HEK293 (cell line): ENCODE results near the gene SYCP2.

Source experiments
- CTCF ChIA-PET: fragments of 350-600 bp; formaldehyde crosslinking; extraction: SDS; loops from one replicate; lab custom pipeline; 2021; ENCODE audit warnings: antibody characterized with exemption; lab: Yijun Ruan, JAX
- POLR2A ChIA-PET: fragments of 300-600 bp; formaldehyde crosslinking; extraction: SDS; loops from one replicate; lab custom pipeline; 2020; ENCODE audit warnings: antibody characterized with exemption, inconsistent platforms; lab: Yijun Ruan, JAX
- H3K27ac ChIP-seq: fragments of 200-500 bp; sonication (Bioruptor generic); 2 replicates; pipeline ENCODE4 v1.5.1; 2014; ENCODE audit warnings: low read depth, low read length, control low read depth, inconsistent platforms; ENCODE audit errors: extremely low read depth
- H3K36me3 ChIP-seq, 2 experiments: fragments of 200-500 bp in 1 of 2; sonication (Bioruptor generic) in 1 of 2; 1 replicate in 1 of 2; 2 replicates in 1 of 2; pipeline ENCODE4 v1.5.1; 2014 to 2017; ENCODE audit warnings: inconsistent platforms in 2 of 2, low read length in 2 of 2; ENCODE audit not compliant: control insufficient read depth in 2 of 2, insufficient read depth in 1 of 2
- H3K4me1 ChIP-seq: fragments of 200-500 bp; sonication (Bioruptor generic); 2 replicates; pipeline ENCODE4 v1.5.1; 2014; ENCODE audit warnings: mild to moderate bottlenecking, low read length, inconsistent platforms; ENCODE audit not compliant: control insufficient read depth, insufficient read depth
- H3K4me3 ChIP-seq: 2 replicates; pipeline ENCODE4 v1.5.1; 2011; ENCODE audit warnings: low read depth, mild to moderate bottlenecking, control low read depth, low read length, moderate library complexity
- H3K9me3 ChIP-seq: fragments of 200-500 bp; sonication (Bioruptor generic); 2 replicates; pipeline ENCODE4 v1.5.1; 2014; ENCODE audit warnings: low read depth, low read length, inconsistent platforms; ENCODE audit not compliant: control insufficient read depth, insufficient read depth
- BCL11A ChIP-seq: fragments of 450-650 bp; formaldehyde crosslinking; IDR thresholded peaks from 2 replicates; pipeline ENCODE4 v1.5.1; 2016; ENCODE audit warnings: low read depth, missing biosample characterization, missing genetic modification characterization
- GLIS1 ChIP-seq: fragments of 450-650 bp; formaldehyde crosslinking; IDR thresholded peaks from 2 replicates; pipeline ENCODE4 v1.5.1; 2016; ENCODE audit warnings: missing biosample characterization, missing genetic modification characterization
- INSM2 ChIP-seq: fragments of 450-650 bp; formaldehyde crosslinking; IDR thresholded peaks from 2 replicates; pipeline ENCODE4 v1.5.1; 2016; ENCODE audit warnings: missing biosample characterization, missing genetic modification characterization
- MYNN ChIP-seq: fragments of 450-650 bp; formaldehyde crosslinking; IDR thresholded peaks from 2 replicates; pipeline ENCODE4 v1.5.1; 2016; ENCODE audit warnings: missing biosample characterization, missing genetic modification characterization, borderline replicate concordance
- TRIM28 ChIP-seq: IDR thresholded peaks from 2 replicates; pipeline ENCODE4 v1.6.1; 2011; ENCODE audit warnings: low read length, control low read depth, borderline replicate concordance
- WT1 ChIP-seq: fragments of 450-650 bp; formaldehyde crosslinking; IDR thresholded peaks from 2 replicates; pipeline ENCODE4 v1.5.1; 2016; ENCODE audit warnings: missing biosample characterization, missing genetic modification characterization
- ZBTB17 ChIP-seq: fragments of 450-650 bp; formaldehyde crosslinking; IDR thresholded peaks from 2 replicates; pipeline ENCODE4 v1.5.1; 2016; ENCODE audit warnings: missing biosample characterization, missing genetic modification characterization
- ZBTB20 ChIP-seq: fragments of 450-650 bp; formaldehyde crosslinking; IDR thresholded peaks from 2 replicates; pipeline ENCODE4 v1.5.1; 2016; ENCODE audit warnings: missing biosample characterization, missing genetic modification characterization
- ZBTB48 ChIP-seq: fragments of 450-650 bp; formaldehyde crosslinking; IDR thresholded peaks from 2 replicates; pipeline ENCODE4 v1.5.1; 2016; ENCODE audit warnings: missing biosample characterization, missing genetic modification characterization
- ZFP3 ChIP-seq: fragments of 450-650 bp; formaldehyde crosslinking; IDR thresholded peaks from 2 replicates; pipeline ENCODE4 v1.5.1; 2016; ENCODE audit warnings: low read depth, missing biosample characterization, missing genetic modification characterization
- ZFP41 ChIP-seq: fragments of 450-650 bp; formaldehyde crosslinking; IDR thresholded peaks from 2 replicates; pipeline ENCODE4 v1.5.1; 2016; ENCODE audit warnings: missing biosample characterization, missing genetic modification characterization, borderline replicate concordance
- ZNF148 ChIP-seq: fragments of 450-650 bp; formaldehyde crosslinking; IDR thresholded peaks from 2 replicates; pipeline ENCODE4 v1.5.0; 2017; ENCODE audit warnings: missing biosample characterization, missing genetic modification characterization, borderline replicate concordance
- ZNF155 ChIP-seq: fragments of 450-650 bp; formaldehyde crosslinking; IDR thresholded peaks from 2 replicates; pipeline ENCODE4 v1.5.1; 2016; ENCODE audit warnings: missing biosample characterization, missing genetic modification characterization
- ZNF19 ChIP-seq: fragments of 450-650 bp; formaldehyde crosslinking; IDR thresholded peaks from 2 replicates; pipeline ENCODE4; 2016; ENCODE audit warnings: missing biosample characterization, missing genetic modification characterization, low read depth
- ZNF341 ChIP-seq: fragments of 450-650 bp; formaldehyde crosslinking; IDR thresholded peaks from 2 replicates; pipeline ENCODE4; 2016; ENCODE audit warnings: low read depth, missing biosample characterization, missing genetic modification characterization
- ZNF398 ChIP-seq: fragments of 450-650 bp; formaldehyde crosslinking; IDR thresholded peaks from 2 replicates; pipeline ENCODE4 v1.5.1; 2017; ENCODE audit warnings: missing biosample characterization, missing genetic modification characterization
- ZNF501 ChIP-seq: fragments of 450-650 bp; formaldehyde crosslinking; IDR thresholded peaks from 2 replicates; pipeline ENCODE4 v1.5.1; 2016; ENCODE audit warnings: missing biosample characterization, missing genetic modification characterization
- ZNF626 ChIP-seq: fragments of 450-650 bp; sonication (Bioruptor Pico); formaldehyde crosslinking; IDR thresholded peaks from 2 replicates; pipeline ENCODE4 v1.5.1; 2018; ENCODE audit warnings: missing biosample characterization, missing genetic modification characterization, inconsistent platforms
- ZNF654 ChIP-seq: fragments of 450-650 bp; formaldehyde crosslinking; IDR thresholded peaks from 2 replicates; pipeline ENCODE4 v1.5.1; 2016; ENCODE audit warnings: low read depth, missing biosample characterization, missing genetic modification characterization
- ZNF701 ChIP-seq: fragments of 450-650 bp; formaldehyde crosslinking; IDR thresholded peaks from 2 replicates; pipeline ENCODE4 v1.5.1; 2016; ENCODE audit warnings: missing biosample characterization, missing genetic modification characterization
- ZNF776 ChIP-seq: fragments of 450-650 bp; formaldehyde crosslinking; IDR thresholded peaks from 2 replicates; pipeline ENCODE4 v1.5.0; 2017; ENCODE audit warnings: missing biosample characterization, missing genetic modification characterization, borderline replicate concordance
- ZSCAN16 ChIP-seq: fragments of 450-650 bp; formaldehyde crosslinking; IDR thresholded peaks from 2 replicates; pipeline ENCODE4 v1.5.1; 2016; ENCODE audit warnings: missing biosample characterization, missing genetic modification characterization
- TF ChIP-seq, protein P1 (sequence below): fragments of 450-650 bp; formaldehyde crosslinking; IDR thresholded peaks from 2 replicates; pipeline ENCODE4 v1.5.1; 2016; ENCODE audit warnings: missing biosample characterization, missing genetic modification characterization, borderline replicate concordance
- TF ChIP-seq, protein P2 (sequence below): fragments of 450-650 bp; formaldehyde crosslinking; IDR thresholded peaks from 2 replicates; pipeline ENCODE4 v1.5.1; 2016; ENCODE audit warnings: missing biosample characterization, missing genetic modification characterization

SYCP2 gene

DNA sequence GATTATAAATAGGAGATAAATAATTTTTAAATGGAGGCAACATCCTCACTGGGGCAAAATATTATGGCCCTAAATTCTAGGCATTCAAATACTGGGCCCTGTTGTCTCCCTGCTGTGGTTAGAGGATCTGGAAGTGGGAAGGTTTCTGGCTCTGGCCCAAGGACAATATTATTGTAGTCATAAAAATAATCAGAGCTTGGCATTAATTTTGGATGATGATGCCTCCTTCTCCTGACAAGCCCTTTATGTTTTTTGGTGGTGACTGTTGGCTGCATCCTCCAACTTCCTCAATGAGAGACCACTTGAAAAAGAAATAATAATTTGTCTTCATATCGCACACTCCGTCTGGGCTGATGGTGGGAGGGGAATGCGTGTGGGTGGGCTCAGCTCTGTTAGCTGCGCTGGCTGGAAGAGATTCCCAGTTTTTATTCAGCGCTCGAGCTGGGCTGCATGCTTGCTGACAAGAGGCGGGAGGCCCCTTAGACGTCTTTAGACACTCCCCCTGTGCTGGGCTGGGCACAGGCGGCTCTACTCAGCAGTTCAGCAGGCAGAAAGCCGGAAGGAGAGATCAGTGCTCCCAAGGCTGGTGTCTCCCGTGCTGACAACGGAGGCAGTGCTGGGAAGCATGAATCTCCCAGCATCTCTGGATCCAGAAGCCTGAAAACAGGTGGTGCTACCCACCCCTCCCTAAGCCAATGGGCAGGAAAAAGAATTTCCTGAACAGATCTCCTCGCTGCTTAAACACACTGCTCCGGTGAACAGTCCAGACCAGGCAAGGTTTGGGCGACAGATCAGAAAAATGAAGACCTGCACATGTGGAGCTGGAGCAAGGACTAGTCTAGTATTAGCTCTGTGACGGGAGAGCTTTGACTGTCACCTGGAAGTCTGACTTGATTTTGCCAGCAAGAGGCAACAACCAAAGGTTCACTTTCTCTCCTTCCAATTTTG, 97.7 kb downstream of the SYCP2 start (continued):
- TF ChIP-seq, protein P1, sequence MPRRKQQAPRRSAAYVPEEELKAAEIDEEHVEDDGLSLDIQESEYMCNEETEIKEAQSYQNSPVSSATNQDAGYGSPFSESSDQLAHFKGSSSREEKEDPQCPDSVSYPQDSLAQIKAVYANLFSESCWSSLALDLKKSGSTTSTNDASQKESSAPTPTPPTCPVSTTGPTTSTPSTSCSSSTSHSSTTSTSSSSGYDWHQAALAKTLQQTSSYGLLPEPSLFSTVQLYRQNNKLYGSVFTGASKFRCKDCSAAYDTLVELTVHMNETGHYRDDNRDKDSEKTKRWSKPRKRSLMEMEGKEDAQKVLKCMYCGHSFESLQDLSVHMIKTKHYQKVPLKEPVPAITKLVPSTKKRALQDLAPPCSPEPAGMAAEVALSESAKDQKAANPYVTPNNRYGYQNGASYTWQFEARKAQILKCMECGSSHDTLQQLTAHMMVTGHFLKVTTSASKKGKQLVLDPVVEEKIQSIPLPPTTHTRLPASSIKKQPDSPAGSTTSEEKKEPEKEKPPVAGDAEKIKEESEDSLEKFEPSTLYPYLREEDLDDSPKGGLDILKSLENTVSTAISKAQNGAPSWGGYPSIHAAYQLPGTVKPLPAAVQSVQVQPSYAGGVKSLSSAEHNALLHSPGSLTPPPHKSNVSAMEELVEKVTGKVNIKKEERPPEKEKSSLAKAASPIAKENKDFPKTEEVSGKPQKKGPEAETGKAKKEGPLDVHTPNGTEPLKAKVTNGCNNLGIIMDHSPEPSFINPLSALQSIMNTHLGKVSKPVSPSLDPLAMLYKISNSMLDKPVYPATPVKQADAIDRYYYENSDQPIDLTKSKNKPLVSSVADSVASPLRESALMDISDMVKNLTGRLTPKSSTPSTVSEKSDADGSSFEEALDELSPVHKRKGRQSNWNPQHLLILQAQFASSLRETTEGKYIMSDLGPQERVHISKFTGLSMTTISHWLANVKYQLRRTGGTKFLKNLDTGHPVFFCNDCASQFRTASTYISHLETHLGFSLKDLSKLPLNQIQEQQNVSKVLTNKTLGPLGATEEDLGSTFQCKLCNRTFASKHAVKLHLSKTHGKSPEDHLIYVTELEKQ (tag by site-specific recombination), result peak; percentile 55; the same call in 1 of the 2 replicates
- TF ChIP-seq ZBTB17 (tag by site-specific recombination), result peak; percentile 90
- peak; percentile 72; the same call in 1 of the 2 replicates for TF ChIP-seq ZBTB20

- Histone ChIP-seq H3K9me3 (no peaks in the 10 kb centered on the region), H3K4me3 (no peak overlapping the region), H3K4me1 (peaks cover 22% of the 10 kb centered on the region), H3K27ac (peak overlapping the region; percentile 77), H3K36me3 (no peaks in the 10 kb centered on the region)
- ChIA-PET CTCF (interaction anchor here (0.6 to 8.2 kb wide), 5 partner anchors 15 to 105 kb away, joined by 3 to 94 read pairs (median 5); partner anchors contain the start of genes FAM217B and PPP1R3D), POLR2A (interaction anchor here (0.8 to 1.0 kb wide), 2 partner anchors 15 to 105 kb away, joined by 3 to 4 read pairs; partner anchors contain the start of genes FAM217B and PPP1R3D)
- no peak for TF ChIP-seq ZFP3 (tag by site-specific recombination)
- TF ChIP-seq BCL11A (tag by site-specific recombination), result no peak
- TF ChIP-seq ZBTB48, result no peak
- peak; percentile 96 for TF ChIP-seq WT1
- no peak for TF ChIP-seq ZNF148
- no peak for TF ChIP-seq ZNF701 (tag by site-specific recombination)
- peak; percentile 95 for TF ChIP-seq ZNF341
- TF ChIP-seq ZNF398 (tag by site-specific recombination), result peak; percentile 42; the same call in 1 of the 2 replicates
- no peak for TF ChIP-seq ZNF654 (tag by site-specific recombination)
- TF ChIP-seq ZSCAN16, result peak; percentile 93
- TF ChIP-seq INSM2 (tag by site-specific recombination), result no peak
- no peak for TF ChIP-seq ZNF19 (tag by site-specific recombination)
- TF ChIP-seq MYNN (tag by site-specific recombination), result no peak
- no peak for TF ChIP-seq ZNF626
- peak; percentile 99 for TF ChIP-seq GLIS1 (tag by site-specific recombination)
- no peak for TF ChIP-seq ZNF776 (tag by site-specific recombination)
- no peak for TF ChIP-seq ZNF501 (tag by site-specific recombination)
- no peak for TF ChIP-seq ZFP41
- TF ChIP-seq TRIM28, result no peak
- TF ChIP-seq, protein P2, sequence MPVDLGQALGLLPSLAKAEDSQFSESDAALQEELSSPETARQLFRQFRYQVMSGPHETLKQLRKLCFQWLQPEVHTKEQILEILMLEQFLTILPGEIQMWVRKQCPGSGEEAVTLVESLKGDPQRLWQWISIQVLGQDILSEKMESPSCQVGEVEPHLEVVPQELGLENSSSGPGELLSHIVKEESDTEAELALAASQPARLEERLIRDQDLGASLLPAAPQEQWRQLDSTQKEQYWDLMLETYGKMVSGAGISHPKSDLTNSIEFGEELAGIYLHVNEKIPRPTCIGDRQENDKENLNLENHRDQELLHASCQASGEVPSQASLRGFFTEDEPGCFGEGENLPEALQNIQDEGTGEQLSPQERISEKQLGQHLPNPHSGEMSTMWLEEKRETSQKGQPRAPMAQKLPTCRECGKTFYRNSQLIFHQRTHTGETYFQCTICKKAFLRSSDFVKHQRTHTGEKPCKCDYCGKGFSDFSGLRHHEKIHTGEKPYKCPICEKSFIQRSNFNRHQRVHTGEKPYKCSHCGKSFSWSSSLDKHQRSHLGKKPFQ (tag by site-specific recombination), result peak; percentile 63
- no peak for TF ChIP-seq ZNF155 (tag by site-specific recombination)
Observed at GRCh38 chr20:59835057-59835447, 98.4 kb downstream of the SYCP2 start.
